Kidney epithelial cell (primary cell): ENCODE measurements around the gene KMT2C. TPM values are rescaled to one million over a fixed set of nuclear protein-coding genes. Genes with fewer than 3 reads are reported as not detected.

Experiments used
- DNase-seq: peaks from one replicate; pipeline ENCODE4 v3.0.0-alpha.2; 2010; ENCODE audit warnings: low read depth
- H3K27me3 ChIP-seq: 2 replicates; pipeline ENCODE4 v1.6.0; 2011; ENCODE audit warnings: low read length; ENCODE audit not compliant: control insufficient read depth, insufficient read depth
- H3K36me3 ChIP-seq: 2 replicates; pipeline ENCODE4 v1.5.1; 2011; ENCODE audit warnings: low read length; ENCODE audit not compliant: control insufficient read depth, insufficient read depth
- H3K4me3 ChIP-seq: 2 replicates; pipeline ENCODE4 v1.5.1; 2011; ENCODE audit warnings: low read depth, mild to moderate bottlenecking, control low read depth, low read length
- CTCF ChIP-seq: IDR thresholded peaks from 2 replicates; pipeline ENCODE4 v1.5.1; 2011; ENCODE audit warnings: mild to moderate bottlenecking, moderate library complexity, low read length, control low read depth, inconsistent platforms; ENCODE audit not compliant: insufficient read depth, poor library complexity, severe bottlenecking
- total RNA-seq: library from RNA; depleted of rRNA; stranded (reverse); fragments of >200 nt; gene quantifications from 2 replicates; pipeline ENCODE4 v1.2.3, GENCODE V29; 2015

KMT2C gene
- total RNA-seq, 1 donor from 2014 or later = 29.0 TPM

DNA sequence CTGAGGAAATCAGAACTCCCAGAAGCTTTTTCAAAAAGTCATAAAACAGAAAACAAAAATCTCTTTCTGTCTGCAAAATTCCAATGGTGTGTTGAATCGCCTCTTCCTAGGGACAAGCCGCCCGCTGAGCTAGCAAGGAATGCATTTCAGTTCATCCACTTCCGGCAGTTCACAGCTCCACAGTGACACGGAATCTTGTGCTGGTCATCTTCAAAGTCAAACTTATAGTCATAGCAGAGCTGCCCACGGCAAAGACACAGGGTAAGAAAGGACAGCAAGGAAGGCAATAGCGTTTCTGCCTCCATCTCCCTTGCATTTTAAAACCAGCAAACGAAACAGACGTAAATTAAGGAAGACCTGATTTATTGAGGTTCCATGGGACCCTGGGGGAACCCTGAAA is 299.1 kb downstream of the KMT2C start:
- Histone ChIP-seq H3K36me3 (peaks cover 6% of the 10 kb centered on the region), H3K4me3 (no peak overlapping the region), H3K27me3 (no peaks in the 10 kb centered on the region)
- DNase-seq = no peak
- no peak for TF ChIP-seq CTCF

GRCh38 chr7:152133804-152134203 is 302.0 kb downstream of the KMT2C start:
- H3K4me3 ChIP-seq = no peak overlapping the region
- H3K27me3 ChIP-seq = no peaks in the 10 kb centered on the region
- peaks cover 9% of the 10 kb centered on the region for H3K36me3 ChIP-seq
- TF ChIP-seq CTCF = no peak
- no peak for DNase-seq

DNA sequence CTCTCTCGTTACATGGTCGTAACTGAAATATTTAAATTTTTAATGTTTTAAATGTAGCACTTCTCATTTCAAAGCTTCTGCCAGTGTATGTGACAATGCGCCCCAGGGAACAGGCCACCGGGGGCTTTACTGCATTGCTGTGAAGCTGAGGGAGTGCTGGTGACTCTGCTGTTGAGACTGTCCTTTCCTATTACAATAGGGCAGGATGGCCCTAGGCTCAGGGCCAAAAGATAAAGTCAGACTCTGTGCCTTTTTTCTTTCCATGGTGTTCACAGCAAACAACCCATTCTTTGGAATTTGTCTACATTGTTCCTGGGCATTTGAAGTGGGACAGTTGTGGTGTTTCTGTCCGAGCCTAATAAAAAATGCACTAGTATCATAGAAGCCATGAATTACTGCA is 303.0 kb downstream of the KMT2C start:
- TF ChIP-seq CTCF = no peak
- H3K27me3 ChIP-seq = no peaks in the 10 kb centered on the region
- H3K36me3 ChIP-seq = peaks cover 7% of the 10 kb centered on the region
- no peak for DNase-seq
- no peak overlapping the region for H3K4me3 ChIP-seq

DNA sequence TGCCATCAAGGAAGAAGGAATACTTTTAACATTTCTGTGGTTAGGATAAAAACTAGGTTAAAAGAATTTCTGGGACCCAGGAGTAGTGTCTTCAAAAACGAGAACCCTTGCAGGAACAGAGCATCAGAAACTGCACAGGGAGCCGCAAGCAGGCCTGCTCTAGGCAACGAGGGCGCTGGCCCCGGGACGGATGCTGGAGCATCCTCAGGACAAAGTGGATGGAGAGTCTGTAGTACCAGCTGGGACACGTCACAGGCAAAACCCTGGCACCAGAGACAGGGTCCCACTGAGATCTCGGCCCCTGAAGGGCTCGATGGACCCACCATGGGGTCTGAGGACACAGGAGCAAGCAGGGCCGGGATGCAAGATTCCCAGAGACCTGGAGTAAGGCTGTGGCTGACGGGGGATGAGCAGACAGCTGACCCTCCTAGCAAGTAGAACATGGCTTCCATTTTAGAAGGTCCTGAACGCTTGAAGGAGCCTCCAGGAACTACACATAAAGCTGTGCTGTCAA is 303.8 kb downstream of the KMT2C start:
- Histone ChIP-seq H3K27me3 (no peaks in the 10 kb centered on the region), H3K4me3 (no peak overlapping the region), H3K36me3 (peaks cover 7% of the 10 kb centered on the region)
- no peak for DNase-seq
- no peak for TF ChIP-seq CTCF

- Histone ChIP-seq H3K27me3 (no peaks in the 10 kb centered on the region), H3K36me3 (peaks cover 7% of the 10 kb centered on the region), H3K4me3 (no peak overlapping the region)
- no peak for TF ChIP-seq CTCF
- DNase-seq = no peak
Observed at GRCh38 chr7:152130658-152131590, 304.9 kb downstream of the KMT2C start.

GRCh38 chr7:152129682-152130081 is 306.1 kb downstream of the KMT2C start:
- DNase-seq = no peak
- peaks cover 8% of the 10 kb centered on the region for H3K36me3 ChIP-seq
- H3K4me3 ChIP-seq = no peak overlapping the region
- no peak for TF ChIP-seq CTCF
- H3K27me3 ChIP-seq = no peaks in the 10 kb centered on the region
